ENCODE measurements around the gene NUTM1. TPM values are rescaled to one million over a fixed set of nuclear protein-coding genes. Genes with fewer than 3 reads are reported as not detected.

The NUTM1 gene
- polyA plus RNA-seq, 2 of the 4 experiments (the other 2 are of a cell fraction) = not detected

- TF ChIP-seq HMGXB4 (CRISPR knock-in tag; IDR thresholded peaks at IDR 0.05; ENCODE audit: borderline replicate concordance) = peak; percentile 3; the same call in 1 of the 2 replicates
- peak; percentile 91; the same call in 2 of the 3 replicates for TF ChIP-seq BCL3 (IDR thresholded peaks at IDR 0.05)
- TF ChIP-seq SREBF2 (IDR thresholded peaks at IDR 0.05) = no peak
- peak; percentile 98 for TF ChIP-seq MAX (IDR thresholded peaks at IDR 0.05)
- peak; percentile 96 for TF ChIP-seq POLR2A (IDR thresholded peaks at IDR 0.05; ENCODE audit: low read length)
- no peak for TF ChIP-seq REST (IDR thresholded peaks at IDR 0.05)
- TF ChIP-seq ELK1 (IDR thresholded peaks at IDR 0.05; ENCODE audit: low read depth, low read length) = no peak
- TF ChIP-seq HDAC2 (IDR thresholded peaks at IDR 0.05) = no peak
- TF ChIP-seq FOXS1 (CRISPR knock-in tag; IDR thresholded peaks at IDR 0.05) = peak; percentile 44; the same call in 1 of the 2 replicates
- TF ChIP-seq BHLHE40 (IDR thresholded peaks at IDR 0.05; ENCODE audit: low read depth, low read length) = no peak
- TF ChIP-seq RAD21 (conservative IDR thresholded peaks at IDR 0.05 in 1 of 2, IDR thresholded peaks at IDR 0.05 in 1 of 2) = peak; percentile 84 to 87
- TF ChIP-seq JUNB (IDR thresholded peaks at IDR 0.05) = no peak
- no peak for TF ChIP-seq NR3C1 (IDR thresholded peaks at IDR 0.05)
- no peak for TF ChIP-seq RNF2 (IDR thresholded peaks at IDR 0.05; ENCODE audit: borderline replicate concordance, low read depth)
- TF ChIP-seq RFX5 (IDR thresholded peaks at IDR 0.05) = peak; percentile 63
- TF ChIP-seq CHD4 (IDR thresholded peaks at IDR 0.05; ENCODE audit: borderline replicate concordance) = peak; percentile 78
- TF ChIP-seq HEYL (CRISPR knock-in tag; IDR thresholded peaks at IDR 0.05) = no peak
- TF ChIP-seq USF2 (IDR thresholded peaks at IDR 0.05) = peak; percentile 96
- no peak for TF ChIP-seq NFE2L2 (conservative IDR thresholded peaks at IDR 0.05; ENCODE audit: low read length)
- TF ChIP-seq RCOR1 (IDR thresholded peaks at IDR 0.05; ENCODE audit: low read depth, low read length) = no peak
Measured at GRCh38 chr15:34342737-34343575, at the start of gene NUTM1, which contains the start of gene NOP10 (continued).
